GM12878 (cell line): Measurements from ENCODE around the gene ANKHD1. TPM values are rescaled to one million over a fixed set of nuclear protein-coding genes. Genes with fewer than 3 reads are reported as not detected.

ENCODE experiments used
- ATAC-seq: fragments of 200-7000 bp; cut with Tn5 transposase; 3 replicates; pipeline ENCODE4 v1.9.1; 2020; ENCODE audit warnings: mild to moderate bottlenecking, moderate library complexity
- BruUV-seq: library from RNA; stranded (reverse); fragments of 400-500 nt; replicated peaks from 2 replicates; lab custom pipeline; 2021; lab: Mats Ljungman, UMichigan
- CTCF ChIA-PET: fragments of 300-600 bp; sonication (Branson Sonifier 250); formaldehyde crosslinking; extraction: SDS; loops from one replicate; lab custom pipeline; 2021; ENCODE audit warnings: inconsistent platforms; lab: Yijun Ruan, JAX
- POLR2A ChIA-PET: fragments of 350-600 bp; formaldehyde crosslinking; extraction: SDS; loops from one replicate; lab custom pipeline; 2021; ENCODE audit warnings: inconsistent platforms; lab: Charles Lee
- RAD21 ChIA-PET: fragments of 300-600 bp; sonication (Branson Sonifier 250); formaldehyde crosslinking; loops from one replicate; lab custom pipeline; 2023; ENCODE audit warnings: antibody characterized with exemption; ENCODE audit not compliant: unreplicated experiment; lab: Charles Lee
- SMC1A ChIA-PET: fragments of 300-600 bp; sonication (Branson Sonifier 250); formaldehyde crosslinking; loops from one replicate; lab custom pipeline; 2023; ENCODE audit not compliant: unreplicated experiment, uncharacterized antibody; lab: Charles Lee
- DNase-seq: peaks from one replicate; pipeline ENCODE4 v3.0.0-alpha.2; 2011; ENCODE audit warnings: low read depth, low spot score
- FAIRE-seq: peaks from 3 replicates; lab custom pipeline; 2011; peaks lifted over from hg19 to GRCh38; lab: Jason Lieb, UNC
- H2AFZ ChIP-seq: 2 replicates; pipeline ENCODE4 v1.6.0; 2011; ENCODE audit warnings: low read depth, low read length, control low read depth; ENCODE audit not compliant: control insufficient read depth
- H3K27ac ChIP-seq: 2 replicates; pipeline ENCODE4 v1.5.1; 2011; ENCODE audit warnings: control low read depth; ENCODE audit not compliant: control insufficient read depth, insufficient read depth
- H3K27me3 ChIP-seq, 2 experiments: replicated peaks in 1 of 2; 2 replicates each; pipeline versions ENCODE4 v1.6.0 to v1.6.1; 2011; ENCODE audit warnings: low read length in 1 of 2; ENCODE audit not compliant: control insufficient read depth in 2 of 2, insufficient read depth in 2 of 2
- H3K36me3 ChIP-seq, 2 experiments: 2 replicates each; pipeline ENCODE4 v1.5.1; 2011; ENCODE audit warnings: low read length in 1 of 2; ENCODE audit not compliant: control insufficient read depth in 2 of 2, insufficient read depth in 2 of 2
- H3K4me1 ChIP-seq: 2 replicates; pipeline ENCODE4 v1.6.1; 2011; ENCODE audit warnings: mild to moderate bottlenecking, low read length, moderate library complexity, mixed read lengths; ENCODE audit not compliant: control insufficient read depth, insufficient read depth
- H3K4me2 ChIP-seq: 2 replicates; pipeline ENCODE4 v1.6.0; 2011; ENCODE audit warnings: control low read depth; ENCODE audit not compliant: control insufficient read depth, insufficient read depth
- H3K4me3 ChIP-seq: fragments of 200-600 bp; sonication (generic); 2 replicates; pipeline ENCODE4 v1.5.1; 2016
- H3K79me2 ChIP-seq: 2 replicates; pipeline ENCODE4 v1.6.0; 2011; ENCODE audit warnings: low read length; ENCODE audit not compliant: control insufficient read depth, insufficient read depth
- H3K9ac ChIP-seq: 2 replicates; pipeline ENCODE4 v1.8.0; 2011; ENCODE audit warnings: low read length, control low read depth, mixed read lengths; ENCODE audit not compliant: control insufficient read depth, insufficient read depth
- H3K9me3 ChIP-seq: replicated peaks from 3 replicates; pipeline ENCODE4 v1.5.1; 2011; ENCODE audit warnings: mild to moderate bottlenecking, low read length; ENCODE audit not compliant: control insufficient read depth, insufficient read depth
- H4K20me1 ChIP-seq: 2 replicates; pipeline ENCODE4 v1.6.0; 2011; ENCODE audit not compliant: control insufficient read depth, insufficient read depth
- HDAC6 ChIP-seq: fragments of 200-600 bp; sonication (generic); IDR thresholded peaks from one replicate; pipeline ENCODE4 v1.8.0; 2017; ENCODE audit warnings: antibody characterized with exemption; ENCODE audit not compliant: unreplicated experiment
- MEF2A ChIP-seq: IDR thresholded peaks from 2 replicates; pipeline ENCODE4 v1.6.1; 2011; ENCODE audit warnings: low read depth, mild to moderate bottlenecking, low read length, moderate library complexity; ENCODE audit not compliant: insufficient read depth
- NKRF ChIP-seq: fragments of 450-650 bp; conservative IDR thresholded peaks from 2 replicates; pipeline ENCODE4 v1.6.1; 2017; ENCODE audit warnings: mild to moderate bottlenecking, moderate library complexity
- SMAD1 ChIP-seq: fragments of 450-650 bp; IDR thresholded peaks from 2 replicates; pipeline ENCODE4 v1.6.1; 2018; ENCODE audit warnings: mild to moderate bottlenecking, low read depth; ENCODE audit not compliant: partially characterized antibody
- SPI1 ChIP-seq: IDR thresholded peaks from 2 replicates; pipeline ENCODE4 v1.6.1; 2011; ENCODE audit warnings: low read depth, mild to moderate bottlenecking, low read length, moderate library complexity, borderline replicate concordance; ENCODE audit not compliant: insufficient read depth
- SUPT20H ChIP-seq: IDR thresholded peaks from 2 replicates; pipeline ENCODE4 v1.6.1; 2011; ENCODE audit warnings: low read depth, mild to moderate bottlenecking, low read length, moderate library complexity, borderline replicate concordance; ENCODE audit not compliant: control insufficient read depth
- ZBTB33 ChIP-seq: fragments of 450-650 bp; IDR thresholded peaks from 2 replicates; pipeline ENCODE4 v1.6.1; 2017; ENCODE audit warnings: mild to moderate bottlenecking
- ZBTB40 ChIP-seq: fragments of 450-650 bp; IDR thresholded peaks from 2 replicates; pipeline ENCODE4 v1.6.1; 2016; ENCODE audit warnings: mild to moderate bottlenecking, moderate library complexity, borderline replicate concordance
- WGBS: methylation state at CpG from one replicate; pipeline ENCODE4 v1.1.6; 2016; ENCODE audit warnings: low lambda C conversion rate; ENCODE audit not compliant: insufficient replicate concordance, insufficient coverage; ENCODE audit errors: missing lambda C conversion rate; 5-methylcytosine and 5-hydroxymethylcytosine counted together
- in situ Hi-C: fragments of 300-500 bp; cut with MboI; formaldehyde crosslinking; loops from 9 replicates; pipeline ENCODE4 v1.14.3; 2018; ENCODE audit warnings: mixed read lengths
- intact Hi-C: fragments of 100-400 bp; cut with micrococcal nuclease; formaldehyde crosslinking; loops from one replicate; pipeline ENCODE4 v1.14.2; 2022; ENCODE audit not compliant: unreplicated experiment
- polyA plus RNA-seq, 11 experiments: library from polyadenylated mRNA; depleted of rRNA in 4 of 11; unstranded in 6 of 11; stranded (reverse) in 5 of 11; fragments of >200 nt; fragmentation: Nextera tagmentation in 4 of 11; fragmentation: Illumina TruSeq in 1 of 11; extraction: Ambion mirVana in 4 of 11; extraction: Trizol in 1 of 11; gene quantifications; 1 replicate in 1 of 11; 2 replicates in 10 of 11; pipeline versions ENCODE4 v1.2.1 to v1.2.3, GENCODE V29; 2011 to 2016; ENCODE audit warnings: inconsistent platforms in 2 of 11, missing spikeins in 2 of 11, low read depth in 1 of 11
- total RNA-seq, 4 experiments: library from RNA; depleted of rRNA in 3 of 4; stranded (reverse); fragments of >200 nt in 3 of 4; fragmentation: Illumina TruSeq in 1 of 4; extraction: Trizol in 1 of 4; gene quantifications; 2 replicates each; pipeline versions ENCODE4 v1.2.1 to v1.2.3, GENCODE V29; 2013 to 2021

Gene ANKHD1
- total and polyA plus RNA-seq, 10 of the 15 experiments (the other 5 are each of a cell fraction or from before 2014, with no cell fraction given): 31.6 to 96.8 (median 74.3) TPM

- DNase-seq (no peak), FAIRE-seq (no peak), ATAC-seq (no peak)
- Histone ChIP-seq H3K27me3 (no peaks in the 10 kb centered on the region), H4K20me1 (no peaks in the 10 kb centered on the region), H3K27ac (no peak overlapping the region), H3K9ac (no peak overlapping the region), H3K36me3 (peaks cover 18 to 36% of the 10 kb centered on the region in 2 experiments), H3K4me2 (no peak overlapping the region), H3K9me3 (no peaks in the 10 kb centered on the region), H3K79me2 (peaks cover 43% of the 10 kb centered on the region), H3K4me1 (peaks cover 34% of the 10 kb centered on the region), H2AFZ (no peak overlapping the region), H3K4me3 (no peak overlapping the region)
- in situ Hi-C loops (no loop called here), intact Hi-C loops (loop anchor here (5.0 kb wide), 1 partner anchor 150 kb away; the partner anchor contains the start of gene ANKHD1)
- no TSS peak for BruUV-seq
- TF ChIP-seq HDAC6 (no peak), NKRF (no peak), ZBTB40 (no peak), SMAD1 (no peak), ZBTB33 (no peak), SPI1 (no peak), MEF2A (no peak), SUPT20H (no peak)
- SMC1A ChIA-PET: interaction anchor here (1.2 to 1.6 kb wide), 4 partner anchors 8 to 87 kb away, joined by 3 to 5 read pairs (median 4); partner anchors contain the start of gene TMCO6
- POLR2A ChIA-PET: interaction anchor here (0.6 to 0.7 kb wide), 2 partner anchors 20 to 104 kb away, joined by 3 read pairs; no protein-coding TSS in a partner anchor
- CTCF ChIA-PET: no interaction called here
- RAD21 ChIA-PET: interaction anchor here (1.3 kb wide), 1 partner anchor 83 kb away, joined by 4 read pairs; no protein-coding TSS in a partner anchor
- 100% methylated on average over 4 of the region's 4 CpGs for WGBS
These were observed 150.2 kb downstream of the ANKHD1 start for GRCh38 chr5:140551872-140552271.
